Testis (tissue), 3 donors: Measurements from ENCODE around the gene PPP1R12A. TPM values are rescaled to one million over a fixed set of nuclear protein-coding genes. Genes with fewer than 3 reads are reported as not detected.

Experiments
- DNase-seq: peaks from one replicate; pipeline ENCODE4 v3.0.0-alpha.2; 2019
- H3K27ac ChIP-seq, 2 donors: fragments of 200-600 bp; sonication (generic); one replicate each; pipeline ENCODE4 v1.5.1; 2019
- H3K27me3 ChIP-seq: fragments of 200-600 bp; sonication (generic); one replicate; pipeline ENCODE4 v1.5.1; 2019
- H3K36me3 ChIP-seq: fragments of 200-600 bp; sonication (generic); one replicate; pipeline ENCODE4 v1.5.1; 2017; ENCODE audit warnings: low read depth; ENCODE audit errors: missing control alignments
- H3K4me1 ChIP-seq: fragments of 200-600 bp; sonication (generic); one replicate; pipeline ENCODE4 v1.5.1; 2019
- H3K4me3 ChIP-seq, 2 donors: fragments of 200-600 bp; sonication (generic); one replicate each; pipeline ENCODE4 v1.5.1; 2017 to 2019
- H3K9me3 ChIP-seq: fragments of 200-600 bp; sonication (generic); one replicate; pipeline ENCODE4 v1.5.1; 2017
- CTCF ChIP-seq, 3 experiments: fragments of 450-650 bp in 2 of 3; fragments of 200-600 bp in 1 of 3; sonication (generic) in 1 of 3; IDR thresholded peaks; one replicate each; pipeline ENCODE4 v1.5.1; 2016 to 2019; ENCODE audit warnings: antibody characterized with exemption in 3 of 3, mild to moderate bottlenecking in 2 of 3, moderate library complexity in 1 of 3
- POLR2A ChIP-seq: fragments of 450-650 bp; IDR thresholded peaks from one replicate; pipeline ENCODE4 v1.6.1; 2017; ENCODE audit warnings: antibody characterized with exemption, mild to moderate bottlenecking, moderate library complexity
- WGBS, 2 donors: methylation state at CpG; one replicate each; pipeline ENCODE4 v1.1.5; 2018; 5-methylcytosine and 5-hydroxymethylcytosine counted together
- intact Hi-C: fragments of 100-400 bp; cut with DNase I; formaldehyde crosslinking; loops from one replicate; pipeline ENCODE4 v1.15.1; 2023; ENCODE audit warnings: low total_unique reads
- polyA plus RNA-seq: library from polyadenylated mRNA; stranded (reverse); fragments of 350-450 nt; fragmentation: Illumina TruSeq; extraction: RNeasy Lipid Tissue Mini Kit (QIAGEN cat#74804); gene quantifications from one replicate; pipeline ENCODE4 v1.2.3, GENCODE V29; 2014; ENCODE audit warnings: low read depth, low replicate concordance; ENCODE audit not compliant: insufficient read depth
- total RNA-seq, 2 donors: library from RNA; depleted of rRNA; stranded (reverse); fragments of >200 nt; gene quantifications; one replicate each; pipeline ENCODE4 v1.2.3, GENCODE V29; 2016

The PPP1R12A gene
- total and polyA plus RNA-seq, 3 donors from 2014 or later: 22.4 to 119 (median 113) TPM

- WGBS, 2 donors: 84 to 92% methylated on average over 2 of the region's 2 CpGs
- no peak for DNase-seq
- Histone ChIP-seq H3K4me3 (no peak overlapping the region), H3K36me3 (no peaks in the 10 kb centered on the region), H3K27ac (no peak overlapping the region), H3K27me3 (no peaks in the 10 kb centered on the region), H3K4me1 (peaks cover 1% of the 10 kb centered on the region), H3K9me3 (no peaks in the 10 kb centered on the region)
- TF ChIP-seq POLR2A (no peak), CTCF (IDR thresholded peaks at IDR 0.05) (no peak)
- intact Hi-C loops: no loop called here
Observed at GRCh38 chr12:79769860-79770485, 164.9 kb downstream of the PPP1R12A start.

DNA sequence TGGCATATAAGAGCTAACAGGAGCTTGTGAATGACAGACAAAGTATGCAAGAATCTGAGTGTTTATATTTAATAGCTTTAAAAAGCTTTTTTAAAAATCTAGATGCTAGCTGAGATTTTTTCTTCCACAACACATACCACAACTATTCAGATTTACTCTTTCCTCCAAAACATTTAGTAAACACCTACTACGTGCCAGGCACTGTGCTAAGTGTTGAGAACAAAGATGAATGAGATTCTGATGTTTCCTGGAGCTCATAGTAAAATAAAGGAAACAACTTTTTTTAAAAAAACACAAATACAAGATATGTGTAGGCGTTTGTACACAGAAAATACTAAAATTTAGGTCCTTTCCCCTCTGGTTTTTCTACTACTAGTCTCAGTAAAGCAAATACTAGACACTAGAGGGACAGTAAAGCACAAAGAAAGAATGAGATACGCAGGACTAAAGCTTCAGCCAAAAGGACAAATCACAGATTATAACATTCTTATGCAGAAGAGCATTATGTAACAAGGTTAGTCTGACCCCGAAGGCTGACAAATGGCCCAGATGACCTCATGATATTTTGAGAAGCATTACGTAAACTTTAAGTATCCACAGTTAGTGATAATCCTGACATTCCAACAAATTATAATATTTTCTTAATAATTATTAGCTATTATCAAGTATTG, 165.6 kb downstream of the PPP1R12A start:
- 49 to 52% methylated on average over 5 of the region's 5 CpGs for WGBS, 2 donors
- no peak for TF ChIP-seq POLR2A
- no peak for TF ChIP-seq CTCF (IDR thresholded peaks at IDR 0.05)
- no peaks in the 10 kb centered on the region for H3K9me3 ChIP-seq
- no peaks in the 10 kb centered on the region for H3K36me3 ChIP-seq
- no peak for DNase-seq
- no peaks in the 10 kb centered on the region for H3K4me1 ChIP-seq
- no peak overlapping the region for H3K4me3 ChIP-seq
- intact Hi-C loops: no loop called here
- no peak overlapping the region for H3K27ac ChIP-seq
- no peaks in the 10 kb centered on the region for H3K27me3 ChIP-seq

DNA sequence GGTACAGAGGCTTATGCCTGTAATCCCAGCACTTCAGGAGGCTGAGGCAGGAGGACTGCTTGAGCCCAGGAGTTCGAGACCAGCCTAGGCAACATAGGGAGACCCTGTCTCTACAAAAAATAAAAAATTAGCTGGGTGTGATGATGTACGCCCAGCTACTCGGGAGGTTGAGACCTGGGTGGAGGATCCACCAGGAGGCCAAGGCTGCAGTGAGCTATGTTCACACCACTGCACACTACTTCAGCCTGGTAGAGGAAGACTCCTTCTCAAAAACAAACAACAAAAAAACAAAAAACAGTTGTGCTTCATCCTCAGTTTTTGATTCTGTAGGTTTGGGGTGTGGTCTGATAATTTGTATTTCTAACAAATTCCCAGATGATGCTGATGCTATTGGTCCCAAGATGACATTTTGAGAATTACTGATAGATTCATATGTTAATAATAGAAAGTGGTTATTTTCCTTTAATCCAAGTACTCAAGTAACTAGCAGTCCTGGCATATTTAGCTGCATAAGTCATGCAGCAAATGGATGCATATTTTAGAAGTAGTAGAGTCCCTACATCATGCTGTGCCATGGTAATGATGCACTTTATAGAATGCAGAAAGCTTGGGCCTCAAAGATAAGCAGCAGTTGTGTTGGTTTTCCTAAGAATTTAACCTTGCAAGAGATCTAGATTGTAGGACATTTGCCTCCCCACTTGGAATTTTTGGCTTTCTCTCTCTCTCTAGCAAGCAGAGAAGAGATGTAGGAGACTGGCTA, 168.0 kb downstream of the PPP1R12A start:
- WGBS, 2 donors: 86 to 93% methylated on average over 3 of the region's 3 CpGs
- TF ChIP-seq POLR2A (no peak), CTCF (IDR thresholded peaks at IDR 0.05) (no peak)
- intact Hi-C loops: no loop called here

GRCh38 chr12:79765157-79765556, 169.7 kb downstream of the PPP1R12A start:
- DNase-seq: no peak
- no peaks in the 10 kb centered on the region for H3K9me3 ChIP-seq
- intact Hi-C loops: no loop called here
- no peak for TF ChIP-seq CTCF (IDR thresholded peaks at IDR 0.05)
- no peak for TF ChIP-seq POLR2A
- H3K27ac ChIP-seq: no peak overlapping the region
- WGBS, 2 donors: 80 to 90% methylated on average over 1 of the region's 1 CpG
- no peak overlapping the region for H3K4me3 ChIP-seq
- no peaks in the 10 kb centered on the region for H3K27me3 ChIP-seq
- H3K4me1 ChIP-seq: no peaks in the 10 kb centered on the region
- no peaks in the 10 kb centered on the region for H3K36me3 ChIP-seq

More for the DNA sequence above, 168.0 kb downstream of the PPP1R12A start:
- Histone ChIP-seq H3K4me3 (no peak overlapping the region), H3K36me3 (no peaks in the 10 kb centered on the region), H3K4me1 (no peaks in the 10 kb centered on the region), H3K9me3 (no peaks in the 10 kb centered on the region), H3K27ac (no peak overlapping the region), H3K27me3 (no peaks in the 10 kb centered on the region)
- no peak for DNase-seq
